Astrocyte (in vitro differentiated cells and primary cell): ENCODE data around the gene TMBIM1.

Experiments used
- CTCF ChIP-seq: IDR thresholded peaks from 2 replicates; pipeline ENCODE4 v1.5.1; 2011; ENCODE audit warnings: low read depth, mild to moderate bottlenecking, inconsistent platforms, low read length, moderate library complexity; ENCODE audit not compliant: insufficient read depth
- EZH2 ChIP-seq: IDR thresholded peaks from 2 replicates; pipeline ENCODE4 v1.6.1; 2012; ENCODE audit warnings: mild to moderate bottlenecking, low read length, inconsistent platforms; ENCODE audit not compliant: insufficient read depth

- TF ChIP-seq CTCF (no peak), EZH2 (no peak)
Observed at GRCh38 chr2:218267259-218267658, 25.0 kb downstream of the TMBIM1 start.
